HCT116 (cell line): ENCODE measurements around the gene IQUB. TPM values are rescaled to one million over a fixed set of nuclear protein-coding genes. Genes with fewer than 3 reads are reported as not detected.
"Not testable (repeated sequence)": the region's sequence is repeated elsewhere in the genome, so short reads cannot be mapped to it uniquely, and the experiment has no call there.

Experiments
- ATAC-seq: fragments of 200-7000 bp; cut with Tn5 transposase; 2 replicates; pipeline ENCODE4 v1.9.1; 2020; ENCODE audit warnings: mild to moderate bottlenecking, moderate library complexity
- BruUV-seq: library from RNA; stranded (reverse); fragments of 400-500 nt; replicated peaks from 2 replicates; lab custom pipeline; 2021; lab: Mats Ljungman, UMichigan
- CTCF ChIA-PET: fragments of 300-600 bp; sonication (Branson Sonifier 250); formaldehyde crosslinking; loops from one replicate; lab custom pipeline; 2021; ENCODE audit warnings: antibody characterized with exemption; lab: Charles Lee
- POLR2A ChIA-PET: fragments of 300-600, 350-600 bp; sonication (Branson Sonifier 250); formaldehyde crosslinking; loops from one replicate; lab custom pipeline; 2021; ENCODE audit warnings: antibody characterized with exemption; lab: Charles Lee
- RAD21 ChIA-PET, 2 experiments: fragments of 300-600 bp; sonication (Branson Sonifier 250); formaldehyde crosslinking; loops; one replicate each; lab custom pipeline; 2023; ENCODE audit warnings: low total read pairs in 2 of 2; ENCODE audit not compliant: uncharacterized antibody in 2 of 2, unreplicated experiment in 2 of 2, low non-redundant PET in 1 of 2; lab: Charles Lee
- DNase-seq: peaks from one replicate; pipeline ENCODE4 v3.0.0-alpha.2; 2010; ENCODE audit warnings: low read depth, low spot score
- H2AFZ ChIP-seq: fragments of 200-600 bp; shearing (Covaris generic), sonication (generic); 2 replicates; pipeline ENCODE4 v1.6.1; 2017; ENCODE audit warnings: low read depth, mixed run types, mixed read lengths, antibody characterized with exemption, low read length; ENCODE audit not compliant: poor library complexity, severe bottlenecking
- H3K27ac ChIP-seq: 2 replicates; pipeline ENCODE4 v1.5.1; 2012; ENCODE audit warnings: low read depth, low read length
- H3K27me3 ChIP-seq: fragments of 200-600 bp; sonication (generic); 2 replicates; pipeline ENCODE4 v1.6.1; 2016; ENCODE audit warnings: mixed run types, low read length, mixed read lengths; ENCODE audit not compliant: insufficient read depth
- H3K36me3 ChIP-seq, 2 experiments: fragments of 200-500 bp in 1 of 2; fragments of 200-600 bp in 1 of 2; sonication (Bioruptor generic) in 1 of 2; sonication (generic) in 1 of 2; 2 replicates each; pipeline versions ENCODE4 v1.5.1 to v1.6.1; 2014 to 2016; ENCODE audit warnings: low read length in 2 of 2, inconsistent platforms in 1 of 2, mixed read lengths in 1 of 2, mixed run types in 1 of 2; ENCODE audit not compliant: insufficient read depth in 2 of 2, control insufficient read depth in 1 of 2
- H3K4me1 ChIP-seq, 2 experiments: fragments of 200-600 bp in 1 of 2; sonication (generic) in 1 of 2; 2 replicates each; pipeline versions ENCODE4 v1.5.1 to v1.6.1; 2012 to 2017; ENCODE audit warnings: low read length in 2 of 2, inconsistent platforms in 1 of 2, mild to moderate bottlenecking in 1 of 2, mixed read lengths in 1 of 2, mixed run types in 1 of 2, moderate library complexity in 1 of 2; ENCODE audit not compliant: insufficient read depth in 2 of 2, control insufficient read depth in 1 of 2
- H3K4me2 ChIP-seq: fragments of 200-600 bp; sonication (generic); 2 replicates; pipeline ENCODE4 v1.6.1; 2017; ENCODE audit warnings: mixed run types, low read length, mixed read lengths
- H3K4me3 ChIP-seq, 2 experiments: fragments of 200-600 bp in 1 of 2; sonication (generic) in 1 of 2; replicated peaks in 1 of 2; 2 replicates each; pipeline ENCODE4 v1.5.1; 2011 to 2016; ENCODE audit warnings: low read length in 2 of 2, control low read depth in 1 of 2, low read depth in 1 of 2, mild to moderate bottlenecking in 1 of 2, mixed read lengths in 1 of 2, mixed run types in 1 of 2
- H3K79me2 ChIP-seq: fragments of 200-600 bp; sonication (generic); 2 replicates; pipeline ENCODE4 v1.6.1; 2017; ENCODE audit warnings: mild to moderate bottlenecking, mixed run types, low read length, moderate library complexity, mixed read lengths; ENCODE audit not compliant: insufficient read depth
- H3K9ac ChIP-seq: fragments of 200-600 bp; sonication (generic); 2 replicates; pipeline ENCODE4 v1.6.1; 2016; ENCODE audit warnings: low read length, mixed read lengths
- H3K9me2 ChIP-seq: fragments of 200-600 bp; sonication (generic), shearing (Covaris generic); 2 replicates; pipeline ENCODE4 v1.6.1; 2017; ENCODE audit warnings: mixed run types, mild to moderate bottlenecking, moderate library complexity; ENCODE audit not compliant: insufficient read depth
- H3K9me3 ChIP-seq, 2 experiments: fragments of 200-500 bp in 1 of 2; fragments of 200-600 bp in 1 of 2; sonication (Bioruptor generic) in 1 of 2; sonication (generic) in 1 of 2; 2 replicates each; pipeline ENCODE4 v1.6.1; 2014 to 2017; ENCODE audit warnings: low read length in 2 of 2, mixed read lengths in 2 of 2, inconsistent platforms in 1 of 2, low read depth in 1 of 2, mild to moderate bottlenecking in 1 of 2, mixed run types in 1 of 2, moderate library complexity in 1 of 2; ENCODE audit not compliant: control insufficient read depth in 1 of 2, insufficient read depth in 1 of 2
- H4K20me1 ChIP-seq: fragments of 200-600 bp; sonication (generic), shearing (Covaris generic); 2 replicates; pipeline ENCODE4 v1.6.1; 2017; ENCODE audit warnings: mixed run types, mild to moderate bottlenecking, moderate library complexity; ENCODE audit not compliant: insufficient read depth
- CBX3 ChIP-seq: IDR thresholded peaks from 2 replicates; pipeline ENCODE4 v1.6.1; 2012; ENCODE audit warnings: low read depth
- CEBPB ChIP-seq: IDR thresholded peaks from 2 replicates; pipeline ENCODE4 v1.6.1; 2012; ENCODE audit warnings: low read depth
- EGR1 ChIP-seq: IDR thresholded peaks from 2 replicates; pipeline ENCODE4 v1.6.1; 2012; ENCODE audit warnings: low read depth
- REST ChIP-seq: IDR thresholded peaks from 2 replicates; pipeline ENCODE4 v1.6.1; 2012; ENCODE audit warnings: low read depth
- SP1 ChIP-seq: IDR thresholded peaks from 2 replicates; pipeline ENCODE4 v1.6.1; 2012; ENCODE audit warnings: low read depth
- SRF ChIP-seq: IDR thresholded peaks from 2 replicates; pipeline ENCODE4 v1.6.1; 2012; ENCODE audit warnings: low read depth
- YY1 ChIP-seq: IDR thresholded peaks from 2 replicates; pipeline ENCODE4 v1.6.1; 2011; ENCODE audit warnings: low read length, low read depth, moderate library complexity, mild to moderate bottlenecking; ENCODE audit not compliant: insufficient replicate concordance; ENCODE audit errors: extremely low read depth
- ZBTB33 ChIP-seq: IDR thresholded peaks from 2 replicates; pipeline ENCODE4 v1.6.1; 2011; ENCODE audit warnings: mild to moderate bottlenecking, low read length, moderate library complexity; ENCODE audit not compliant: insufficient replicate concordance; ENCODE audit errors: extremely low read depth
- ZNF274 ChIP-seq: fragments of 200-500 bp; sonication (Bioruptor generic); IDR thresholded peaks from 2 replicates; pipeline ENCODE4 v1.6.1; 2014; ENCODE audit warnings: mild to moderate bottlenecking, low read depth, low read length, inconsistent platforms
- intact Hi-C: fragments of 100-400 bp; cut with micrococcal nuclease; formaldehyde crosslinking; loops from 2 replicates; pipeline ENCODE4 v1.10.0; 2022
- total RNA-seq: library from RNA; stranded (reverse); gene quantifications from one replicate; pipeline ENCODE4 v1.2.1, GENCODE V29; 2021; ENCODE audit not compliant: unreplicated experiment

The IQUB gene
- total RNA-seq, 1 experiment from 2014 or later: 0.79 TPM

- RAD21 ChIA-PET: interaction anchor here in 1 of 2 experiments (0.6 kb wide), 1 partner anchor 99 kb away, joined by 5 read pairs; no protein-coding TSS in a partner anchor
- H3K4me1 ChIP-seq, BruUV-seq, H4K20me1 ChIP-seq, DNase-seq, CTCF ChIA-PET, H3K9me2 ChIP-seq, H3K27me3 ChIP-seq, ATAC-seq, H3K9ac ChIP-seq, intact Hi-C loops, H3K4me2 ChIP-seq, H3K9me3 ChIP-seq, H3K27ac ChIP-seq, H3K4me3 ChIP-seq, POLR2A ChIA-PET, H2AFZ ChIP-seq: not testable (repeated sequence)
- Histone ChIP-seq H3K79me2 (peaks cover 46% of the 10 kb centered on the region), H3K36me3 (peaks cover 9 to 12% of the 10 kb centered on the region in 2 experiments; a peak in 1 of 4 replicates)
These were observed 17.7 kb upstream of the IQUB start for GRCh38 chr7:123552134-123552533.

DNA sequence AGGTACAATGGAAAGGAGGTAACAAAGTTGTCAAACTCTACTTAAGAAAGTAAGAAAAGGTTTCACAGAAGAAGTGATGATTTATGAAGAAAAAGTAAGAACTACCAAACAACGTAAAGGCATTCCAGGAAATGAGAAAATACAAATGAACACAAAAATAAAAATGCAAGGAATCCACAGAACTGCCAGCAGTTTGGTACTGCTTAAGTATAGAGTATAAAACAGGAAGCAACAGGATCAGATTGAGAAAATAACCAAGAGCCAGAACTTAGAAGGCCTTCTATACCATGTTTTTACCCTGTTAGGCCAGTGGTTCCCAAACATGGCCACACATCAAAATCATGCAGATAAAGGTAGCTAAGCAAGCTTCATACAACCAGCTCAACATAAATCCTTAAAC, 14.0 kb upstream of the IQUB start:
- ChIA-PET RAD21 (no interaction called here), POLR2A (interaction anchor here (1.2 kb wide), 1 partner anchor 9 kb away, joined by 4 read pairs; the partner anchor contains the start of gene NDUFA5), CTCF (no interaction called here)
- Histone ChIP-seq H3K27me3 (no peaks in the 10 kb centered on the region), H3K36me3 (peaks cover 5 to 9% of the 10 kb centered on the region in 2 experiments; a peak in 2 of 4 replicates), H3K9ac (no peak overlapping the region), H3K9me3 (no peaks in the 10 kb centered on the region), H4K20me1 (no peaks in the 10 kb centered on the region), H3K9me2 (no peaks in the 10 kb centered on the region), H2AFZ (no peak overlapping the region), H3K27ac (no peak overlapping the region), H3K4me2 (no peak overlapping the region), H3K79me2 (peaks cover 21% of the 10 kb centered on the region), H3K4me3 (no peak overlapping the region), H3K4me1 (no peaks in the 10 kb centered on the region)
- no TSS peak for BruUV-seq
- intact Hi-C loops: no loop called here
- TF ChIP-seq YY1: no peak
- no peak for TF ChIP-seq EGR1
- TF ChIP-seq CBX3: no peak
- no peak for TF ChIP-seq ZNF274
- TF ChIP-seq SRF: no peak
- no peak for TF ChIP-seq ZBTB33
- TF ChIP-seq CEBPB: no peak
- no peak for TF ChIP-seq REST
- no peak for TF ChIP-seq SP1
- DNase-seq (no peak), ATAC-seq (no peak)
